WTC11 (cell line): Measurements from ENCODE around the gene USE1. TPM values are rescaled to one million over a fixed set of nuclear protein-coding genes. Genes with fewer than 3 reads are reported as not detected.

Source experiments
- ATAC-seq: fragments of 200-7000 bp; cut with Tn5 transposase; 2 replicates; pipeline ENCODE4 v1.10.0; 2021; ENCODE audit warnings: mild to moderate bottlenecking, moderate library complexity
- CTCF ChIA-PET: fragments of 300-600 bp; sonication (Branson Sonifier 250); formaldehyde crosslinking; loops from one replicate; lab custom pipeline; 2021; ENCODE audit warnings: antibody characterized with exemption; lab: Charles Lee
- POLR2A ChIA-PET: fragments of 350-600 bp; sonication (Branson Sonifier 250); formaldehyde crosslinking; loops from one replicate; lab custom pipeline; 2021; ENCODE audit warnings: antibody characterized with exemption; lab: Charles Lee
- DNase-seq: peaks from one replicate; pipeline ENCODE4 v3.0.0; 2021; ENCODE audit warnings: low spot score
- H3K27ac Mint-ChIP-seq: 2 replicates; pipeline ENCODE4 v1.8.0; 2021; ENCODE audit warnings: mixed read lengths
- H3K27me3 Mint-ChIP-seq: 2 replicates; pipeline ENCODE4 v1.8.0; 2021; ENCODE audit warnings: low read depth, mild to moderate bottlenecking, moderate library complexity, mixed read lengths
- H3K36me3 Mint-ChIP-seq: 2 replicates; pipeline ENCODE4 v1.8.0; 2021; ENCODE audit warnings: mixed read lengths
- H3K4me1 Mint-ChIP-seq: 2 replicates; pipeline ENCODE4 v1.8.0; 2022; ENCODE audit warnings: mixed read lengths
- H3K4me3 Mint-ChIP-seq: 2 replicates; pipeline ENCODE4 v1.8.0; 2021; ENCODE audit warnings: mild to moderate bottlenecking, moderate library complexity, mixed read lengths
- H3K9me3 Mint-ChIP-seq: 2 replicates; pipeline ENCODE4 v1.8.0; 2021; ENCODE audit warnings: mixed read lengths
- FOXJ3 ChIP-seq: sonication (generic); formaldehyde crosslinking; IDR thresholded peaks from 2 replicates; pipeline ENCODE4 v1.9.0; 2021; ENCODE audit warnings: missing genetic modification reagents, mild to moderate bottlenecking, borderline replicate concordance
- FOXP1 ChIP-seq: sonication (generic); formaldehyde crosslinking; IDR thresholded peaks from 2 replicates; pipeline ENCODE4 v1.8.0; 2022; ENCODE audit warnings: missing genetic modification reagents, mild to moderate bottlenecking, moderate library complexity, borderline replicate concordance
- GRHL2 ChIP-seq: fragments of 250-450 bp; sonication (Bioruptor Pico); IDR thresholded peaks from 2 replicates; pipeline ENCODE4 v1.8.0; 2022; ENCODE audit warnings: mild to moderate bottlenecking, moderate library complexity; ENCODE audit not compliant: insufficient replicate concordance, severe bottlenecking
- HMGA2 ChIP-seq: fragments of 250-450 bp; sonication (Bioruptor Pico); IDR thresholded peaks from 2 replicates; pipeline ENCODE4 v1.4.0; 2021; ENCODE audit warnings: mild to moderate bottlenecking, moderate library complexity
- JUN ChIP-seq: sonication (generic); formaldehyde crosslinking; IDR thresholded peaks from 2 replicates; pipeline ENCODE4 v1.8.0; 2023; ENCODE audit warnings: mild to moderate bottlenecking, missing genetic modification reagents
- MXD4 ChIP-seq: fragments of 250-450 bp; sonication (Bioruptor Pico); IDR thresholded peaks from 2 replicates; pipeline ENCODE4 v1.8.0; 2021; ENCODE audit warnings: mild to moderate bottlenecking, moderate library complexity, borderline replicate concordance
- MYBL2 ChIP-seq: sonication (generic); formaldehyde crosslinking; IDR thresholded peaks from 2 replicates; pipeline ENCODE4 v1.8.1; 2023; ENCODE audit warnings: mild to moderate bottlenecking, moderate library complexity, missing genetic modification reagents
- NR1H2 ChIP-seq: sonication (generic); formaldehyde crosslinking; IDR thresholded peaks from 2 replicates; pipeline ENCODE4 v1.9.0; 2021; ENCODE audit warnings: mild to moderate bottlenecking, moderate library complexity, missing genetic modification reagents
- NR2C2 ChIP-seq: sonication (generic); formaldehyde crosslinking; IDR thresholded peaks from 2 replicates; pipeline ENCODE4 v1.8.0; 2022; ENCODE audit warnings: mild to moderate bottlenecking, missing genetic modification reagents
- RELA ChIP-seq: sonication (generic); formaldehyde crosslinking; IDR thresholded peaks from 2 replicates; pipeline ENCODE4 v1.8.1; 2022; ENCODE audit warnings: missing genetic modification reagents, mild to moderate bottlenecking, borderline replicate concordance
- SMAD4 ChIP-seq: sonication (generic); formaldehyde crosslinking; IDR thresholded peaks from 2 replicates; pipeline ENCODE4 v1.8.0; 2022; ENCODE audit warnings: mild to moderate bottlenecking, missing genetic modification reagents
- SP1 ChIP-seq: sonication (generic); formaldehyde crosslinking; conservative IDR thresholded peaks from 2 replicates; pipeline ENCODE4 v1.8.1; 2022; ENCODE audit warnings: missing genetic modification reagents
- TP53 ChIP-seq: sonication (generic); formaldehyde crosslinking; IDR thresholded peaks from 2 replicates; pipeline ENCODE4 v1.8.1; 2023; ENCODE audit warnings: mild to moderate bottlenecking, missing genetic modification reagents
- ZMAT4 ChIP-seq: fragments of 250-450 bp; sonication (Bioruptor Pico); IDR thresholded peaks from 2 replicates; pipeline ENCODE4 v1.9.0; 2021; ENCODE audit warnings: mild to moderate bottlenecking
- ZNF232 ChIP-seq: sonication (generic); formaldehyde crosslinking; IDR thresholded peaks from 2 replicates; pipeline ENCODE4 v1.8.0; 2022; ENCODE audit warnings: mild to moderate bottlenecking, missing genetic modification reagents
- ZNF416 ChIP-seq: fragments of 250-450 bp; sonication (Bioruptor Pico); IDR thresholded peaks from 2 replicates; pipeline ENCODE4 v1.9.0; 2021; ENCODE audit warnings: mild to moderate bottlenecking, inconsistent platforms
- ZSCAN18 ChIP-seq: fragments of 250-450 bp; sonication (Bioruptor Pico); IDR thresholded peaks from 2 replicates; pipeline ENCODE4 v2.1.2; 2022; ENCODE audit warnings: mild to moderate bottlenecking, moderate library complexity
- total RNA-seq: library from RNA; stranded (reverse); gene quantifications from 3 replicates; pipeline ENCODE4 v1.2.3, GENCODE V29; 2021
- TF ChIP-seq, protein P1 (sequence below): sonication (generic); formaldehyde crosslinking; conservative IDR thresholded peaks from 2 replicates; pipeline ENCODE4 v1.8.1; 2023; ENCODE audit warnings: mild to moderate bottlenecking, low read depth, missing genetic modification reagents, moderate library complexity
- TF ChIP-seq, protein P2 (sequence below): sonication (generic); formaldehyde crosslinking; IDR thresholded peaks from 2 replicates; pipeline ENCODE4 v1.8.0; 2022; ENCODE audit warnings: missing genetic modification reagents
- TF ChIP-seq, protein P3 (sequence below): sonication (generic); formaldehyde crosslinking; IDR thresholded peaks from 2 replicates; pipeline ENCODE4 v1.8.0; 2022; ENCODE audit warnings: mild to moderate bottlenecking, missing genetic modification reagents
- TF ChIP-seq, protein P4 (sequence below): fragments of 250-450 bp; sonication (Bioruptor Pico); IDR thresholded peaks from 2 replicates; pipeline ENCODE4 v1.9.0; 2021; ENCODE audit warnings: mild to moderate bottlenecking
- TF ChIP-seq, protein P5 (sequence below): sonication (generic); formaldehyde crosslinking; IDR thresholded peaks from 2 replicates; pipeline ENCODE4 v1.8.1; 2023; ENCODE audit warnings: mild to moderate bottlenecking, missing genetic modification reagents, moderate library complexity

Gene USE1
- total RNA-seq, 1 experiment from 2014 or later, result 14.2 TPM

- no peak for TF ChIP-seq MXD4 (CRISPR knock-in tag)
- TF ChIP-seq, protein P1, sequence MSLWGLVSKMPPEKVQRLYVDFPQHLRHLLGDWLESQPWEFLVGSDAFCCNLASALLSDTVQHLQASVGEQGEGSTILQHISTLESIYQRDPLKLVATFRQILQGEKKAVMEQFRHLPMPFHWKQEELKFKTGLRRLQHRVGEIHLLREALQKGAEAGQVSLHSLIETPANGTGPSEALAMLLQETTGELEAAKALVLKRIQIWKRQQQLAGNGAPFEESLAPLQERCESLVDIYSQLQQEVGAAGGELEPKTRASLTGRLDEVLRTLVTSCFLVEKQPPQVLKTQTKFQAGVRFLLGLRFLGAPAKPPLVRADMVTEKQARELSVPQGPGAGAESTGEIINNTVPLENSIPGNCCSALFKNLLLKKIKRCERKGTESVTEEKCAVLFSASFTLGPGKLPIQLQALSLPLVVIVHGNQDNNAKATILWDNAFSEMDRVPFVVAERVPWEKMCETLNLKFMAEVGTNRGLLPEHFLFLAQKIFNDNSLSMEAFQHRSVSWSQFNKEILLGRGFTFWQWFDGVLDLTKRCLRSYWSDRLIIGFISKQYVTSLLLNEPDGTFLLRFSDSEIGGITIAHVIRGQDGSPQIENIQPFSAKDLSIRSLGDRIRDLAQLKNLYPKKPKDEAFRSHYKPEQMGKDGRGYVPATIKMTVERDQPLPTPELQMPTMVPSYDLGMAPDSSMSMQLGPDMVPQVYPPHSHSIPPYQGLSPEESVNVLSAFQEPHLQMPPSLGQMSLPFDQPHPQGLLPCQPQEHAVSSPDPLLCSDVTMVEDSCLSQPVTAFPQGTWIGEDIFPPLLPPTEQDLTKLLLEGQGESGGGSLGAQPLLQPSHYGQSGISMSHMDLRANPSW, result no peak
- no peak for TF ChIP-seq NR2C2
- 0 out of 2 replicates have a peak, but pooled peaks have one; percentile 34 for TF ChIP-seq FOXP1 (CRISPR knock-in tag)
- TF ChIP-seq ZNF416 (CRISPR knock-in tag), result peak; percentile 95
- peak; percentile 19; the same call in 1 of the 2 replicates for TF ChIP-seq ZNF232 (CRISPR knock-in tag)
- TF ChIP-seq ZSCAN18 (CRISPR knock-in tag), result no peak
- TF ChIP-seq JUN (CRISPR knock-in tag), result 0 out of 2 replicates have a peak, but pooled peaks have one; percentile 59
- TF ChIP-seq SP1 (CRISPR knock-in tag), result peak; percentile 89
- TF ChIP-seq, protein P2, sequence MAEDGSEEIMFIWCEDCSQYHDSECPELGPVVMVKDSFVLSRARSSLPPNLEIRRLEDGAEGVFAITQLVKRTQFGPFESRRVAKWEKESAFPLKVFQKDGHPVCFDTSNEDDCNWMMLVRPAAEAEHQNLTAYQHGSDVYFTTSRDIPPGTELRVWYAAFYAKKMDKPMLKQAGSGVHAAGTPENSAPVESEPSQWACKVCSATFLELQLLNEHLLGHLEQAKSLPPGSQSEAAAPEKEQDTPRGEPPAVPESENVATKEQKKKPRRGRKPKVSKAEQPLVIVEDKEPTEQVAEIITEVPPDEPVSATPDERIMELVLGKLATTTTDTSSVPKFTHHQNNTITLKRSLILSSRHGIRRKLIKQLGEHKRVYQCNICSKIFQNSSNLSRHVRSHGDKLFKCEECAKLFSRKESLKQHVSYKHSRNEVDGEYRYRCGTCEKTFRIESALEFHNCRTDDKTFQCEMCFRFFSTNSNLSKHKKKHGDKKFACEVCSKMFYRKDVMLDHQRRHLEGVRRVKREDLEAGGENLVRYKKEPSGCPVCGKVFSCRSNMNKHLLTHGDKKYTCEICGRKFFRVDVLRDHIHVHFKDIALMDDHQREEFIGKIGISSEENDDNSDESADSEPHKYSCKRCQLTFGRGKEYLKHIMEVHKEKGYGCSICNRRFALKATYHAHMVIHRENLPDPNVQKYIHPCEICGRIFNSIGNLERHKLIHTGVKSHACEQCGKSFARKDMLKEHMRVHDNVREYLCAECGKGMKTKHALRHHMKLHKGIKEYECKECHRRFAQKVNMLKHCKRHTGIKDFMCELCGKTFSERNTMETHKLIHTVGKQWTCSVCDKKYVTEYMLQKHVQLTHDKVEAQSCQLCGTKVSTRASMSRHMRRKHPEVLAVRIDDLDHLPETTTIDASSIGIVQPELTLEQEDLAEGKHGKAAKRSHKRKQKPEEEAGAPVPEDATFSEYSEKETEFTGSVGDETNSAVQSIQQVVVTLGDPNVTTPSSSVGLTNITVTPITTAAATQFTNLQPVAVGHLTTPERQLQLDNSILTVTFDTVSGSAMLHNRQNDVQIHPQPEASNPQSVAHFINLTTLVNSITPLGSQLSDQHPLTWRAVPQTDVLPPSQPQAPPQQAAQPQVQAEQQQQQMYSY (CRISPR knock-in tag), result no peak
Measured at GRCh38 chr19:17215127-17215971, at the start of gene USE1 (continued).

GRCh38 chr19:17165715-17166114, 49.4 kb upstream of the USE1 start:
- CTCF ChIA-PET, result no interaction called here
- Mint-ChIP-seq H3K4me1 (peaks cover 3% of the 10 kb centered on the region; the same call in 1 of the 2 replicates), H3K27me3 (no peaks in the 10 kb centered on the region), H3K9me3 (peaks cover 13% of the 10 kb centered on the region), H3K4me3 (no peak overlapping the region), H3K27ac (no peak overlapping the region), H3K36me3 (peaks cover 59% of the 10 kb centered on the region)
- no peak for DNase-seq
- POLR2A ChIA-PET, result no interaction called here
- no peak for ATAC-seq
- TF ChIP-seq ZMAT4, result no peak
- TF ChIP-seq GRHL2 (CRISPR knock-in tag), result no peak
- no peak for TF ChIP-seq TP53 (CRISPR knock-in tag)
- TF ChIP-seq, protein P3, sequence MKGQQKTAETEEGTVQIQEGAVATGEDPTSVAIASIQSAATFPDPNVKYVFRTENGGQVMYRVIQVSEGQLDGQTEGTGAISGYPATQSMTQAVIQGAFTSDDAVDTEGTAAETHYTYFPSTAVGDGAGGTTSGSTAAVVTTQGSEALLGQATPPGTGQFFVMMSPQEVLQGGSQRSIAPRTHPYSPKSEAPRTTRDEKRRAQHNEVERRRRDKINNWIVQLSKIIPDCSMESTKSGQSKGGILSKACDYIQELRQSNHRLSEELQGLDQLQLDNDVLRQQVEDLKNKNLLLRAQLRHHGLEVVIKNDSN (CRISPR knock-in tag), result no peak
- no peak for TF ChIP-seq FOXJ3 (CRISPR knock-in tag)
- TF ChIP-seq, protein P4, sequence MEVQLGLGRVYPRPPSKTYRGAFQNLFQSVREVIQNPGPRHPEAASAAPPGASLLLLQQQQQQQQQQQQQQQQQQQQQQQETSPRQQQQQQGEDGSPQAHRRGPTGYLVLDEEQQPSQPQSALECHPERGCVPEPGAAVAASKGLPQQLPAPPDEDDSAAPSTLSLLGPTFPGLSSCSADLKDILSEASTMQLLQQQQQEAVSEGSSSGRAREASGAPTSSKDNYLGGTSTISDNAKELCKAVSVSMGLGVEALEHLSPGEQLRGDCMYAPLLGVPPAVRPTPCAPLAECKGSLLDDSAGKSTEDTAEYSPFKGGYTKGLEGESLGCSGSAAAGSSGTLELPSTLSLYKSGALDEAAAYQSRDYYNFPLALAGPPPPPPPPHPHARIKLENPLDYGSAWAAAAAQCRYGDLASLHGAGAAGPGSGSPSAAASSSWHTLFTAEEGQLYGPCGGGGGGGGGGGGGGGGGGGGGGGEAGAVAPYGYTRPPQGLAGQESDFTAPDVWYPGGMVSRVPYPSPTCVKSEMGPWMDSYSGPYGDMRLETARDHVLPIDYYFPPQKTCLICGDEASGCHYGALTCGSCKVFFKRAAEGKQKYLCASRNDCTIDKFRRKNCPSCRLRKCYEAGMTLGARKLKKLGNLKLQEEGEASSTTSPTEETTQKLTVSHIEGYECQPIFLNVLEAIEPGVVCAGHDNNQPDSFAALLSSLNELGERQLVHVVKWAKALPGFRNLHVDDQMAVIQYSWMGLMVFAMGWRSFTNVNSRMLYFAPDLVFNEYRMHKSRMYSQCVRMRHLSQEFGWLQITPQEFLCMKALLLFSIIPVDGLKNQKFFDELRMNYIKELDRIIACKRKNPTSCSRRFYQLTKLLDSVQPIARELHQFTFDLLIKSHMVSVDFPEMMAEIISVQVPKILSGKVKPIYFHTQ (CRISPR knock-in tag), result no peak
- TF ChIP-seq JUN (CRISPR knock-in tag), result no peak
- no peak for TF ChIP-seq RELA (CRISPR knock-in tag)
- no peak for TF ChIP-seq NR1H2 (CRISPR knock-in tag)
- TF ChIP-seq, protein P5, sequence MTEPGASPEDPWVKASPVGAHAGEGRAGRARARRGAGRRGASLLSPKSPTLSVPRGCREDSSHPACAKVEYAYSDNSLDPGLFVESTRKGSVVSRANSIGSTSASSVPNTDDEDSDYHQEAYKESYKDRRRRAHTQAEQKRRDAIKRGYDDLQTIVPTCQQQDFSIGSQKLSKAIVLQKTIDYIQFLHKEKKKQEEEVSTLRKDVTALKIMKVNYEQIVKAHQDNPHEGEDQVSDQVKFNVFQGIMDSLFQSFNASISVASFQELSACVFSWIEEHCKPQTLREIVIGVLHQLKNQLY (CRISPR knock-in tag), result no peak
- TF ChIP-seq ZNF416 (CRISPR knock-in tag), result no peak
- no peak for TF ChIP-seq MYBL2
- no peak for TF ChIP-seq SMAD4 (CRISPR knock-in tag)
- no peak for TF ChIP-seq FOXP1 (CRISPR knock-in tag)
- TF ChIP-seq HMGA2 (CRISPR knock-in tag), result no peak
